Measurements from ENCODE around the gene COASY. TPM values are rescaled to one million over a fixed set of nuclear protein-coding genes. Genes with fewer than 3 reads are reported as not detected.

COASY gene
- polyA plus RNA-seq, 3 donors, result 52.6 to 63.8 (median 57.9) TPM

- Mint-ChIP-seq H3K4me3 (no peak overlapping the region), H3K4me1 (peaks cover 29% of the 10 kb centered on the region), H3K27me3 (ENCODE audit: low read depth in 3 of 3) (peaks cover 0 to 5% (median 1%) of the 10 kb centered on the region in 3 donors), H3K27ac (no peak overlapping the region), H3K9me3 (peaks cover 0 to 3% (median 0%) of the 10 kb centered on the region in 7 donors), H3K36me3 (peaks cover 70 to 81% of the 10 kb centered on the region in 2 donors)
- Histone ChIP-seq H3K27ac (ENCODE audit: low read depth in 1 of 2, low read length in 2 of 2) (no peak overlapping the region), H3K4me2 (replicated peaks; ENCODE audit: extremely low read depth, low read length, poor library complexity, severe bottlenecking) (no peak overlapping the region), H3K79me2 (ENCODE audit: insufficient read depth, low read length) (no peaks in the 10 kb centered on the region), H3K9ac (ENCODE audit: insufficient read depth, low read length, poor library complexity, severe bottlenecking) (no peak overlapping the region), H3K27me3 (ENCODE audit: control insufficient read depth in 2 of 2, insufficient read depth in 2 of 2, low read length in 2 of 2) (no peaks in the 10 kb centered on the region), H3K36me3 (replicated peaks in 1 of 2; ENCODE audit: control insufficient read depth in 1 of 2, insufficient read depth in 2 of 2, low read length in 2 of 2) (peaks cover 45 to 70% of the 10 kb centered on the region in 2 donors), H3K4me1 (ENCODE audit: control insufficient read depth in 1 of 2, insufficient read depth in 2 of 2, low read length in 2 of 2) (peaks cover 25 to 26% of the 10 kb centered on the region in 2 donors), H4K20me1 (ENCODE audit: insufficient read depth, low read length) (peaks cover 56% of the 10 kb centered on the region), H2AFZ (ENCODE audit: insufficient read depth, low read depth, low read length, poor library complexity, severe bottlenecking) (no peak overlapping the region), H3K4me3 (replicated peaks in 1 of 3; ENCODE audit: low read depth in 2 of 3, low read length in 3 of 3) (no peak overlapping the region), H3K9me3 (replicated peaks in 1 of 2; ENCODE audit: control insufficient read depth in 1 of 2, insufficient read depth in 1 of 2, low read length in 2 of 2) (no peaks in the 10 kb centered on the region)
- DNase-seq, result no peak
- WGBS (ENCODE audit: insufficient coverage), result 100% methylated on average over 5 of the region's 11 CpGs
- TF ChIP-seq CTCF (IDR thresholded peaks at IDR 0.05), result no peak
- intact Hi-C loops (cut with micrococcal nuclease), result loop anchor here in 1 of 2 donors (10.0 kb wide), 1 partner anchor 89 kb away; the partner anchor contains the start of gene CAVIN1
These were observed 47.7 kb upstream of the COASY start for GRCh38 chr17:42514279-42514678.

- peaks cover 0 to 5% (median 1%) of the 10 kb centered on the region in 3 donors for H3K27me3 Mint-ChIP-seq (ENCODE audit: low read depth in 3 of 3)
- H4K20me1 ChIP-seq (ENCODE audit: insufficient read depth, low read length), result peaks cover 56% of the 10 kb centered on the region
- H2AFZ ChIP-seq (ENCODE audit: insufficient read depth, low read depth, low read length, poor library complexity, severe bottlenecking), result no peak overlapping the region
- H3K27me3 ChIP-seq (ENCODE audit: control insufficient read depth in 2 of 2, insufficient read depth in 2 of 2, low read length in 2 of 2), result no peaks in the 10 kb centered on the region
- peaks cover 64 to 80% of the 10 kb centered on the region in 2 donors for H3K36me3 Mint-ChIP-seq
- WGBS (ENCODE audit: insufficient coverage), result 95% methylated on average over 7 of the region's 8 CpGs
- intact Hi-C loops (cut with micrococcal nuclease), result loop anchor here (5.0 to 10.0 kb wide), 4 partner anchors 58 to 193 kb away; partner anchors contain the start of genes ATP6V0A1 (in 1 of the 2) and CAVIN1 (in 1 of the 2)
- no peak for DNase-seq
- H3K27ac ChIP-seq (ENCODE audit: low read depth in 1 of 2, low read length in 2 of 2), result no peak overlapping the region
- H3K9ac ChIP-seq (ENCODE audit: insufficient read depth, low read length, poor library complexity, severe bottlenecking), result no peak overlapping the region
- no peaks in the 10 kb centered on the region for H3K9me3 ChIP-seq (replicated peaks in 1 of 2; ENCODE audit: control insufficient read depth in 1 of 2, insufficient read depth in 1 of 2, low read length in 2 of 2)
- TF ChIP-seq CTCF (IDR thresholded peaks at IDR 0.05), result no peak
- H3K9me3 Mint-ChIP-seq, result peaks cover 0 to 3% (median 0%) of the 10 kb centered on the region in 7 donors
- H3K4me3 Mint-ChIP-seq, result no peak overlapping the region
- H3K27ac Mint-ChIP-seq, result peak overlapping the region in 1 of 7 donors; percentile 43
- H3K4me1 Mint-ChIP-seq, result peaks cover 30% of the 10 kb centered on the region
- peaks cover 30 to 31% of the 10 kb centered on the region in 2 donors for H3K4me1 ChIP-seq (ENCODE audit: control insufficient read depth in 1 of 2, insufficient read depth in 2 of 2, low read length in 2 of 2)
- peaks cover 39 to 65% of the 10 kb centered on the region in 2 donors for H3K36me3 ChIP-seq (replicated peaks in 1 of 2; ENCODE audit: control insufficient read depth in 1 of 2, insufficient read depth in 2 of 2, low read length in 2 of 2)
- no peak overlapping the region for H3K4me2 ChIP-seq (replicated peaks; ENCODE audit: extremely low read depth, low read length, poor library complexity, severe bottlenecking)
- H3K79me2 ChIP-seq (ENCODE audit: insufficient read depth, low read length), result no peaks in the 10 kb centered on the region
- H3K4me3 ChIP-seq (replicated peaks in 1 of 3; ENCODE audit: low read depth in 2 of 3, low read length in 3 of 3), result no peak overlapping the region
These were observed 47.1 kb upstream of the COASY start for GRCh38 chr17:42514867-42515266.
